ENCODE measurements around the gene GLT1D1. TPM values are rescaled to one million over a fixed set of nuclear protein-coding genes. Genes with fewer than 3 reads are reported as not detected.

GLT1D1 gene
- total and polyA plus RNA-seq, 8 donors = 0.13 to 1.3 (median 0.89) TPM; not detected in 4

- intact Hi-C loops (cut with DNase I; ENCODE audit: low total_unique reads) = no loop called here
- no peaks in the 10 kb centered on the region for H3K36me3 ChIP-seq
- WGBS, 5 donors = 56 to 76% (median 64%) methylated on average over 7 of the region's 7 CpGs
- peaks cover 0 to 33% (median 27%) of the 10 kb centered on the region in 4 donors for H3K9me3 ChIP-seq
- no peaks in the 10 kb centered on the region for H3K4me1 ChIP-seq
- TF ChIP-seq EP300 (IDR thresholded peaks at IDR 0.05) (no peak), POLR2A (IDR thresholded peaks at IDR 0.05) (no peak), POLR2AphosphoS5 (IDR thresholded peaks at IDR 0.05) (no peak), CTCF (IDR thresholded peaks at IDR 0.05) (no peak)
- H3K27me3 ChIP-seq = peaks cover 0 to 6% (median 0%) of the 10 kb centered on the region in 3 donors
- H3K4me3 ChIP-seq = no peak overlapping the region
- no peak overlapping the region for H3K27ac ChIP-seq
- DNase-seq = no peak
These were observed 162.9 kb downstream of the GLT1D1 start for GRCh38 chr12:129016159-129016558.

- H3K4me1 ChIP-seq = no peaks in the 10 kb centered on the region
- H3K27me3 ChIP-seq = peaks cover 0 to 19% (median 0%) of the 10 kb centered on the region in 3 donors
- peaks cover 0 to 9% (median 8%) of the 10 kb centered on the region in 4 donors for H3K9me3 ChIP-seq
- H3K36me3 ChIP-seq = no peaks in the 10 kb centered on the region
- TF ChIP-seq CTCF (IDR thresholded peaks at IDR 0.05) = no peak
- TF ChIP-seq POLR2A (IDR thresholded peaks at IDR 0.05) = no peak
- no peak for TF ChIP-seq POLR2AphosphoS5 (IDR thresholded peaks at IDR 0.05)
- TF ChIP-seq EP300 (IDR thresholded peaks at IDR 0.05) = no peak
- WGBS, 5 donors = 82 to 100% (median 92%) methylated on average over 3 of the region's 3 CpGs
- no peak for DNase-seq
- H3K27ac ChIP-seq = no peak overlapping the region
- intact Hi-C loops (cut with DNase I; ENCODE audit: low total_unique reads) = no loop called here
- no peak overlapping the region for H3K4me3 ChIP-seq
These were observed 171.8 kb downstream of the GLT1D1 start for GRCh38 chr12:129025055-129025454.

GRCh38 chr12:129028844-129029243, 175.6 kb downstream of the GLT1D1 start:
- intact Hi-C loops (cut with DNase I; ENCODE audit: low total_unique reads) = no loop called here
- no peaks in the 10 kb centered on the region for H3K36me3 ChIP-seq
- H3K4me1 ChIP-seq = no peaks in the 10 kb centered on the region
- no peak overlapping the region for H3K27ac ChIP-seq
- no peaks in the 10 kb centered on the region for H3K9me3 ChIP-seq
- H3K4me3 ChIP-seq = no peak overlapping the region
- WGBS, 5 donors = 31 to 57% (median 41%) methylated on average over 16 of the region's 16 CpGs
- TF ChIP-seq EP300 (IDR thresholded peaks at IDR 0.05) (no peak), CTCF (IDR thresholded peaks at IDR 0.05) (no peak), POLR2A (IDR thresholded peaks at IDR 0.05) (no peak), POLR2AphosphoS5 (IDR thresholded peaks at IDR 0.05) (no peak)
- DNase-seq = no peak
- peaks cover 0 to 19% (median 0%) of the 10 kb centered on the region in 3 donors for H3K27me3 ChIP-seq

Other genes with a start within 250 kb of the GLT1D1 start
- 10 to 100 TPM in 2 of 5 donors, 1 to 10 TPM in 2, under 1 TPM in 1; 0.89 to 37.8 (median 2.3) TPM for gene SLC15A4, start 29.5 kb upstream of the GLT1D1 start, total RNA-seq
- gene SLC15A4, start 29.5 kb upstream of the GLT1D1 start, polyA plus RNA-seq = 1 to 10 TPM; 3.7 to 9.3 (median 4.7) TPM